Measurements from ENCODE around the gene GIT2. TPM values are rescaled to one million over a fixed set of nuclear protein-coding genes. Genes with fewer than 3 reads are reported as not detected.
"Not testable (repeated sequence)": the region's sequence is repeated elsewhere in the genome, so short reads cannot be mapped to it uniquely, and the experiment has no call there.

Gene GIT2
- total and polyA plus RNA-seq, 2 experiments from 2014 or later: 15.8 to 20.9 TPM

GRCh38 chr12:109899345-109899744 lies 96.8 kb downstream of the GIT2 start:
- Mint-ChIP-seq H3K27me3 (ENCODE audit: insufficient read depth, low read depth, poor library complexity) (peaks cover 90% of the 10 kb centered on the region), H3K4me3 (peak overlapping the region; percentile 83; the same call in 2 of the 3 replicates), H3K36me3 (ENCODE audit: low read depth) (peaks cover 14% of the 10 kb centered on the region), H3K4me1 (peaks cover 26% of the 10 kb centered on the region)
- H3F3A ChIP-seq (replicated peaks; ENCODE audit: low read depth); H3K27ac Mint-ChIP-seq; H3K9me3 Mint-ChIP-seq; H3K36me3 ChIP-seq (ENCODE audit: insufficient read depth); H3K79me2 ChIP-seq (replicated peaks; ENCODE audit: insufficient read depth); DNase-seq (ENCODE audit: low spot score); H3K27ac ChIP-seq (ENCODE audit: low read depth); H2AFZ ChIP-seq; H3K9me2 ChIP-seq (ENCODE audit: insufficient read depth); ATAC-seq: not testable (repeated sequence)
- Histone ChIP-seq H3K4me1 (ENCODE audit: insufficient read depth) (peaks cover 11% of the 10 kb centered on the region), H4K20me1 (replicated peaks; ENCODE audit: insufficient read depth) (peaks cover 18% of the 10 kb centered on the region), H3K27me3 (ENCODE audit: insufficient read depth) (peaks cover 97% of the 10 kb centered on the region), H3K4me2 (peak overlapping the region; percentile 86; the same call in 1 of the 2 replicates), H3K4me3 (peak overlapping the region; percentile 81; the same call in 1 of the 2 replicates)

DNA sequence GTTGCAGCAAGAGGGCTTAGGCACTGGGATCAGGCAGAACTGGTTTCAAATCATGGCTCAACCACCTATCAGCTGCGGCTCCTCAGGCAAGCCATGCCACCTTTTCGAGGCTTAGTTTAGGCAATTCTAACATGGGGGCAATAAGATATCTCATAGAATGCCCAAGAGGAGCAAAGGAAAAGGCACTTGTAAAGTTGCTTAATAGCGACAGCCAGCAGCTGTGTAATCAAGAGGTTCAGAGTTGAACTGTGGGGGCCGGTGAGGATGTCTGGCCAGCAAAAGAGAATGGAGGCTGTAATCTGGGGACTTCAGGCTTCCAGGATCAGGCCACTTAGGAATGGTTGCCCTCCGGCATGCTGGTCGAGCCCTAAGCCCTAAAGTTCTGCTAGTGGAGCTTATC lies 99.1 kb downstream of the GIT2 start:
- no peaks in the 10 kb centered on the region; the same call in 2 of the 3 replicates for H3K9me3 Mint-ChIP-seq
- peaks cover 5% of the 10 kb centered on the region for H4K20me1 ChIP-seq (replicated peaks; ENCODE audit: insufficient read depth)
- H3F3A ChIP-seq (replicated peaks; ENCODE audit: low read depth): no peaks in the 10 kb centered on the region; the same call in 1 of the 2 replicates
- no peak for DNase-seq (ENCODE audit: low spot score)
- no peak overlapping the region for H3K4me3 Mint-ChIP-seq
- peaks cover 81% of the 10 kb centered on the region for H3K27me3 Mint-ChIP-seq (ENCODE audit: insufficient read depth, low read depth, poor library complexity)
- no peak overlapping the region for H3K27ac ChIP-seq (ENCODE audit: low read depth)
- H3K36me3 ChIP-seq (ENCODE audit: insufficient read depth): no peaks in the 10 kb centered on the region
- H3K4me1 Mint-ChIP-seq: peaks cover 15% of the 10 kb centered on the region
- no peaks in the 10 kb centered on the region for H3K9me2 ChIP-seq (ENCODE audit: insufficient read depth)
- H3K4me2 ChIP-seq: no peak overlapping the region
- no peak overlapping the region for H2AFZ ChIP-seq
- H3K36me3 Mint-ChIP-seq (ENCODE audit: low read depth): no peaks in the 10 kb centered on the region
- H3K27ac Mint-ChIP-seq: no peak overlapping the region
- H3K4me3 ChIP-seq: no peak overlapping the region
- peaks cover 97% of the 10 kb centered on the region for H3K27me3 ChIP-seq (ENCODE audit: insufficient read depth)
- ATAC-seq: no peak
- no peaks in the 10 kb centered on the region for H3K79me2 ChIP-seq (replicated peaks; ENCODE audit: insufficient read depth)
- H3K4me1 ChIP-seq (ENCODE audit: insufficient read depth): peaks cover 9% of the 10 kb centered on the region
- TF ChIP-seq JUNB (IDR thresholded peaks at IDR 0.05; ENCODE audit: unreplicated experiment) (no peak), CTCF (conservative IDR thresholded peaks at IDR 0.05; ENCODE audit: low read depth in 2 of 2) (no peak), REST (IDR thresholded peaks at IDR 0.05; ENCODE audit: unreplicated experiment) (no peak), EZH2phosphoT487 (IDR thresholded peaks at IDR 0.05; ENCODE audit: unreplicated experiment) (no peak), POLR2AphosphoS5 (IDR thresholded peaks at IDR 0.05; ENCODE audit: low read depth) (no peak), ZNF331 (CRISPR knock-in tag; IDR thresholded peaks at IDR 0.05; ENCODE audit: low read depth) (no peak), STAT1 (IDR thresholded peaks at IDR 0.05; ENCODE audit: unreplicated experiment) (no peak), ZNF114 (CRISPR knock-in tag; IDR thresholded peaks at IDR 0.05) (no peak), EZH2 (IDR thresholded peaks at IDR 0.05; ENCODE audit: low read depth, unreplicated experiment) (no peak), CREB1 (CRISPR knock-in tag; IDR thresholded peaks at IDR 0.05; ENCODE audit: low read depth) (no peak)
- TF ChIP-seq, protein P1, sequence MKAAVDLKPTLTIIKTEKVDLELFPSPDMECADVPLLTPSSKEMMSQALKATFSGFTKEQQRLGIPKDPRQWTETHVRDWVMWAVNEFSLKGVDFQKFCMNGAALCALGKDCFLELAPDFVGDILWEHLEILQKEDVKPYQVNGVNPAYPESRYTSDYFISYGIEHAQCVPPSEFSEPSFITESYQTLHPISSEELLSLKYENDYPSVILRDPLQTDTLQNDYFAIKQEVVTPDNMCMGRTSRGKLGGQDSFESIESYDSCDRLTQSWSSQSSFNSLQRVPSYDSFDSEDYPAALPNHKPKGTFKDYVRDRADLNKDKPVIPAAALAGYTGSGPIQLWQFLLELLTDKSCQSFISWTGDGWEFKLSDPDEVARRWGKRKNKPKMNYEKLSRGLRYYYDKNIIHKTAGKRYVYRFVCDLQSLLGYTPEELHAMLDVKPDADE (IDR thresholded peaks at IDR 0.05): no peak

All from GM23338 (cell line).